ENCODE data around the gene HNRNPA2B1. TPM values are rescaled to one million over a fixed set of nuclear protein-coding genes. Genes with fewer than 3 reads are reported as not detected.

The HNRNPA2B1 gene
- total RNA-seq, 6 donors from 2014 or later: 192 to 416 (median 314) TPM

GRCh38 chr7:26147030-26147429 lies 53.5 kb downstream of the HNRNPA2B1 start:
- TF ChIP-seq POLR2A (IDR thresholded peaks at IDR 0.05) (no peak), EP300 (IDR thresholded peaks at IDR 0.05) (no peak), CTCF (IDR thresholded peaks at IDR 0.05) (no peak), POLR2AphosphoS5 (IDR thresholded peaks at IDR 0.05) (no peak)

GRCh38 chr7:26145238-26145637 lies 55.3 kb downstream of the HNRNPA2B1 start:
- no peaks in the 10 kb centered on the region for H3K9me3 ChIP-seq

More at GRCh38 chr7:26147030-26147429, 53.5 kb downstream of the HNRNPA2B1 start:
- peak in 1 of 2 donors; percentile 84 for DNase-seq
- no peak overlapping the region for H3K27ac ChIP-seq
- peak in 1 of 2 donors; percentile 70 for ATAC-seq (ENCODE audit: low FRiP score in 2 of 2)
- no peaks in the 10 kb centered on the region for H3K9me3 ChIP-seq
- H3K4me3 ChIP-seq: no peak overlapping the region
- H3K36me3 ChIP-seq: no peaks in the 10 kb centered on the region
- H3K27me3 ChIP-seq: no peaks in the 10 kb centered on the region
- peaks cover 0 to 10% (median 6%) of the 10 kb centered on the region in 4 donors for H3K4me1 ChIP-seq
- WGBS, 2 donors: 77 to 86% methylated on average over 1 of the region's 1 CpG

GRCh38 chr7:26144184-26145080 lies 56.1 kb downstream of the HNRNPA2B1 start:
- DNase-seq (no peak), ATAC-seq (ENCODE audit: low FRiP score in 2 of 2) (no peak)
- Histone ChIP-seq H3K27me3 (no peaks in the 10 kb centered on the region), H3K36me3 (no peaks in the 10 kb centered on the region), H3K27ac (no peak overlapping the region), H3K4me3 (no peak overlapping the region), H3K4me1 (peaks cover 0 to 5% (median 4%) of the 10 kb centered on the region in 4 donors), H3K9me3 (no peaks in the 10 kb centered on the region)
- TF ChIP-seq EP300 (IDR thresholded peaks at IDR 0.05): no peak
- no peak for TF ChIP-seq POLR2AphosphoS5 (IDR thresholded peaks at IDR 0.05)
- no peak for TF ChIP-seq CTCF (IDR thresholded peaks at IDR 0.05)
- TF ChIP-seq POLR2A (IDR thresholded peaks at IDR 0.05): no peak
- 85 to 87% methylated on average over 13 of the region's 13 CpGs for whole genome bisulfite sequencing, 2 donors

More at GRCh38 chr7:26145238-26145637, 55.3 kb downstream of the HNRNPA2B1 start:
- H3K27ac ChIP-seq: no peak overlapping the region
- DNase-seq (no peak), ATAC-seq (ENCODE audit: low FRiP score in 2 of 2) (no peak)
- no peaks in the 10 kb centered on the region for H3K36me3 ChIP-seq
- WGBS, 2 donors: 81 to 95% methylated on average over 4 of the region's 4 CpGs
- H3K4me3 ChIP-seq: no peak overlapping the region
- no peaks in the 10 kb centered on the region for H3K27me3 ChIP-seq
- H3K4me1 ChIP-seq: peaks cover 0 to 5% (median 4%) of the 10 kb centered on the region in 4 donors
- no peak for TF ChIP-seq EP300 (IDR thresholded peaks at IDR 0.05)
- no peak for TF ChIP-seq POLR2A (IDR thresholded peaks at IDR 0.05)
- TF ChIP-seq CTCF (IDR thresholded peaks at IDR 0.05): no peak
- no peak for TF ChIP-seq POLR2AphosphoS5 (IDR thresholded peaks at IDR 0.05)

- Histone ChIP-seq H3K4me3 (no peak overlapping the region), H3K27ac (no peak overlapping the region), H3K27me3 (no peaks in the 10 kb centered on the region), H3K4me1 (peaks cover 0 to 5% (median 4%) of the 10 kb centered on the region in 4 donors), H3K36me3 (no peaks in the 10 kb centered on the region), H3K9me3 (no peaks in the 10 kb centered on the region)
- 45 to 59% methylated on average over 5 of the region's 5 CpGs for WGBS, 2 donors
- ATAC-seq (ENCODE audit: low FRiP score in 2 of 2): no peak
- no peak for TF ChIP-seq POLR2A (IDR thresholded peaks at IDR 0.05)
- TF ChIP-seq CTCF (IDR thresholded peaks at IDR 0.05): no peak
- TF ChIP-seq EP300 (IDR thresholded peaks at IDR 0.05): no peak
- no peak for TF ChIP-seq POLR2AphosphoS5 (IDR thresholded peaks at IDR 0.05)
- DNase-seq: no peak
Observed at GRCh38 chr7:26143298-26144048, 57.1 kb downstream of the HNRNPA2B1 start.

Measured in upper lobe of left lung (tissue), 6 donors.